Chondrocyte (in vitro differentiated cells): ENCODE results near the gene IGSF3. TPM values are rescaled to one million over a fixed set of nuclear protein-coding genes. Genes with fewer than 3 reads are reported as not detected.

Source experiments
- DNase-seq: peaks from one replicate; pipeline ENCODE4 v3.0.0; 2021; ENCODE audit warnings: mixed read lengths, low spot score
- H3K27ac Mint-ChIP-seq: one replicate; pipeline ENCODE4 v1.8.0; 2021; ENCODE audit warnings: mild to moderate bottlenecking, moderate library complexity, mixed read lengths; ENCODE audit not compliant: unreplicated experiment
- H3K27me3 Mint-ChIP-seq: 2 replicates; pipeline ENCODE4 v1.8.0; 2021; ENCODE audit warnings: low read depth, mixed read lengths
- H3K36me3 Mint-ChIP-seq: 2 replicates; pipeline ENCODE4 v1.8.0; 2021; ENCODE audit warnings: low read depth, mixed read lengths
- H3K4me1 Mint-ChIP-seq: 2 replicates; pipeline ENCODE4 v1.8.0; 2021; ENCODE audit warnings: low read depth, mild to moderate bottlenecking, mixed read lengths
- H3K4me3 Mint-ChIP-seq: one replicate; pipeline ENCODE4 v1.8.0; 2021; ENCODE audit warnings: mild to moderate bottlenecking, moderate library complexity, mixed read lengths; ENCODE audit not compliant: unreplicated experiment
- H3K9me3 Mint-ChIP-seq: 2 replicates; pipeline ENCODE4 v1.8.0; 2021; ENCODE audit warnings: low read depth, mixed read lengths
- total RNA-seq: library from RNA; stranded (reverse); gene quantifications from 3 replicates; pipeline ENCODE4 v1.2.1, GENCODE V29; 2021
- TF ChIP-seq, protein P1 (sequence below): fragments of 200-600 bp; sonication (generic); IDR thresholded peaks from 2 replicates; pipeline ENCODE4 v1.5.0; 2021; ENCODE audit warnings: antibody characterized with exemption, mild to moderate bottlenecking, moderate library complexity

Gene IGSF3
- total RNA-seq, 1 donor from 2014 or later, result 20.5 TPM

DNA sequence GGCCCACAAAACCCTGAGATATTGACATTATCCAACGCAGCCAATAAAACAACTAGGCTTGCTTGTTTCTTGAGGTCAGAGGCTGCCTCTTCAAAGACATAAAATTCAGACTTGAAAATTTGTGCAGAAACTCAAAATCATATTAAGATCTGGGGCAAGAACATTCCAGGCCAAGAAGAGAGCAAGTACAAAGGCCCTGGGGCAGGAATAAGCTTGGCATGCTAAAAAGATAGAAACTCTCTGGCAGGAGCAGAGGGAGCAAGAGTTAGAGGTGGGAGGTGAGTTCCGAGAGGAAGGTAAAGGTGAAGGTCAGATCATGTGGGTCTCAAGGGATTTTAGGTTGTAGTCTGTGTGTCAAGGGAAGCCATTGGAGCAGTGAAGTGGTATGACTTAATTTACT lies 8.8 kb upstream of the IGSF3 start:
- H3K27ac Mint-ChIP-seq, result no peak overlapping the region
- H3K4me1 Mint-ChIP-seq, result peaks cover 22% of the 10 kb centered on the region
- no peak for DNase-seq
- no peak overlapping the region for H3K4me3 Mint-ChIP-seq
- H3K36me3 Mint-ChIP-seq, result no peaks in the 10 kb centered on the region
- TF ChIP-seq, protein P1, sequence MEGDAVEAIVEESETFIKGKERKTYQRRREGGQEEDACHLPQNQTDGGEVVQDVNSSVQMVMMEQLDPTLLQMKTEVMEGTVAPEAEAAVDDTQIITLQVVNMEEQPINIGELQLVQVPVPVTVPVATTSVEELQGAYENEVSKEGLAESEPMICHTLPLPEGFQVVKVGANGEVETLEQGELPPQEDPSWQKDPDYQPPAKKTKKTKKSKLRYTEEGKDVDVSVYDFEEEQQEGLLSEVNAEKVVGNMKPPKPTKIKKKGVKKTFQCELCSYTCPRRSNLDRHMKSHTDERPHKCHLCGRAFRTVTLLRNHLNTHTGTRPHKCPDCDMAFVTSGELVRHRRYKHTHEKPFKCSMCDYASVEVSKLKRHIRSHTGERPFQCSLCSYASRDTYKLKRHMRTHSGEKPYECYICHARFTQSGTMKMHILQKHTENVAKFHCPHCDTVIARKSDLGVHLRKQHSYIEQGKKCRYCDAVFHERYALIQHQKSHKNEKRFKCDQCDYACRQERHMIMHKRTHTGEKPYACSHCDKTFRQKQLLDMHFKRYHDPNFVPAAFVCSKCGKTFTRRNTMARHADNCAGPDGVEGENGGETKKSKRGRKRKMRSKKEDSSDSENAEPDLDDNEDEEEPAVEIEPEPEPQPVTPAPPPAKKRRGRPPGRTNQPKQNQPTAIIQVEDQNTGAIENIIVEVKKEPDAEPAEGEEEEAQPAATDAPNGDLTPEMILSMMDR, result no peak
- H3K27me3 Mint-ChIP-seq, result no peaks in the 10 kb centered on the region
- no peaks in the 10 kb centered on the region for H3K9me3 Mint-ChIP-seq

DNA sequence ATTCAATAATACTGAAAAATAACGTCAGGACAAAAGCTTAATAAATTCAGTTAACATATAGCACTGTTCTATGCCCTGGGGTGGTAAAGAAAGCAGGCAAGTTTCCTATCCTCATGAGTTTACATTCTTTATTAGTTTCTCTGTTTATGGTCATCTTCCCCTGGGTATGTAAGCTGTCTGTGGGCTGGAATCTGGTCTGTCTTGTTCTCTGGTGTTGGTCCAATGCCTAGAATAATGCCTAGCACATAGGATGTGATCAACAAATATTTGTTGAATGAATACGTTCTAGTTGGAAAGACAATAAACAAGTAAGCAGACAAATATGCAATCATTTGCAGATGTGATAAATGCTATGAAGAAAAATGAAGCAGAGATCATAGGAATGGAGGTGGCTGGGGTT lies 7.2 kb upstream of the IGSF3 start:
- no peak for DNase-seq
- Mint-ChIP-seq H3K27ac (no peak overlapping the region), H3K27me3 (no peaks in the 10 kb centered on the region), H3K4me3 (no peak overlapping the region), H3K4me1 (peaks cover 26% of the 10 kb centered on the region), H3K9me3 (no peaks in the 10 kb centered on the region), H3K36me3 (no peaks in the 10 kb centered on the region)
- TF ChIP-seq, protein P1, result no peak

DNA sequence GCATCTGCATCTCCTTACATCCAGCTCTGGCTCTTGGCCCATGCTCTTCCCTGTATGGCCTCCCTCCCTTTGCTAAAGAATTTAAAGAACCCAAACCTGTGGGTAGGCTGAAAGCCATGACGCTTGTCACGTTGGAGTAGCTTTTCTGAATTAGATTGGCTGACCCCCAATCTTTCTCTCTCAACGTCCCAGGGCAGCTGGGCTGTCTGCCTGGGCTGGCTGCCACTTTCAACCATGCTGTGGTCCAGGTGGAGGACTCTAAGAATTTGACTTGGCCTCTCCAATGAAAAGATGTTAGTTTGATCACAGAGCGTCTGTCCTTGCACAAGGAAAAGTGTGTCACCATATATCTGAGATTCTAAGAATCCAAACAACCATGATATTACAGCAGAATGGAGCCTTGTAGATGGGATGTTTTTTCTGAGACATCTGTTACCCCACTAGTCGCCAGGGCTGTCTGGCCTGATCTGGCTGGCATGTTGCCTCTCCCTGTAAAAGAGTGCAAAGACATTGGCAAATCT lies 6.5 kb upstream of the IGSF3 start:
- Mint-ChIP-seq H3K27me3 (no peaks in the 10 kb centered on the region), H3K4me3 (no peak overlapping the region), H3K4me1 (peaks cover 26% of the 10 kb centered on the region), H3K36me3 (no peaks in the 10 kb centered on the region), H3K9me3 (no peaks in the 10 kb centered on the region), H3K27ac (no peak overlapping the region)
- DNase-seq, result no peak
- TF ChIP-seq, protein P1, result no peak

DNA sequence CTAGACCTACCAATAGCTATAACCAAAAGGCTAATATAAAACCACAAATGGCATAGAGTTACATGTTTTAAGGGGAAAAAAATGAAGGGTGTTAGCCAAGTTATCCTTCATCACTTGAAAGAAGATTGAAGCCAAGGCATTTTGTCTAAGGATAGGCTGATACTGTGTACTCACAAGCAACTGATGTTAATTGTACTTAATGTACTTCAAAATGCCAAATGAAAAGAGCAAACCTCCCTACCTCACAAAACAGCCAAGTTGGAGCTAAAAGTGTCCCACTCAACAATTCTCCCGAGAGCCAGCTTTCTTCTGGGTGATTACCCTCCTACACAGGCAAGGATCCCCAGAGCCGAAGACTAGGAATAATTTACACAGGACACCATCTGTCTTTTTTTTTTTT lies 4.4 kb upstream of the IGSF3 start:
- H3K27ac Mint-ChIP-seq, result no peak overlapping the region
- H3K36me3 Mint-ChIP-seq, result no peaks in the 10 kb centered on the region
- no peaks in the 10 kb centered on the region for H3K27me3 Mint-ChIP-seq
- no peaks in the 10 kb centered on the region for H3K9me3 Mint-ChIP-seq
- no peak for DNase-seq
- H3K4me3 Mint-ChIP-seq, result no peak overlapping the region
- H3K4me1 Mint-ChIP-seq, result peaks cover 24% of the 10 kb centered on the region
- TF ChIP-seq, protein P1, result no peak

DNA sequence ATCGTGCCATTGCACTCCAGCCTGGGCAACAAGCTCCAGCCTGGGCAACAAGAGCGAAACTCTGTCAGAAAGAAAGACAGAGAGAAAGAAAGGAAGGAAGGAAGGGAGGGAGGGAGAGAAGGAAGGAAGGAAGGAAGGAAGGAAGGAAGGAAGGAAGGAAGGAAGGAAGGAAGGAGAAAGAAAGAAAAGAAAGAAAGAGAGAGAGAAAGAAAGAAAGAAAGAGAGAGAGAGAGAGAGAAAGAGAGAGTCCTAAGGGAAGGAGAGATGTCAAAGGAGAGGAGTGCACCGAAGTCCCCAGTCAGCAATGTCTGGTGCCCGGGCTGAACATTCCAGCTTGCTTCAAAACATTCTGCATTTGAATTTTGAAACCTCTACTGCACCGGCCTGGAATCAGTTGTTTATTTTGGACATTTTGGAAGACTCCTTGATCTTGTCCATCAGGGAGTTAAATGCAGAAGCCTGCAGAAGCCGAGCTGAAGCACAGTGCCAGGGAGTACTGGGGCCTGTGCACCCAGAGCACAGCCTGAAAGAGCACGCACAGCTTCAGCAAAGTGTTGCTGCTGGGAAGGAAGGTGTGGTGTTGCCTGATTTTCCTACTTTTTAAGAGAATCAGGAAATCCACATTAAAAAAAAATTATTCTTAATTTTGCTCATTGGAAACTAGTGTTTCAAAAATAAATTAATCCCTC lies 3.7 kb upstream of the IGSF3 start:
- no peak for DNase-seq
- TF ChIP-seq, protein P1, result no peak
- no peaks in the 10 kb centered on the region for H3K36me3 Mint-ChIP-seq
- H3K9me3 Mint-ChIP-seq, result no peaks in the 10 kb centered on the region
- H3K4me3 Mint-ChIP-seq, result peak overlapping the region; percentile 3
- no peaks in the 10 kb centered on the region for H3K27me3 Mint-ChIP-seq
- no peak overlapping the region for H3K27ac Mint-ChIP-seq
- peaks cover 29% of the 10 kb centered on the region for H3K4me1 Mint-ChIP-seq
